ENCODE results near the gene DSG3. TPM values are rescaled to one million over a fixed set of nuclear protein-coding genes. Genes with fewer than 3 reads are reported as not detected.

Gene DSG3
- total and polyA plus RNA-seq, 2 donors (not counting 1 experiment from before 2014, with no cell fraction given) = 0.02 TPM; not detected in 1

- H3K9ac ChIP-seq (ENCODE audit: insufficient read depth, low read length) = no peak overlapping the region
These were observed 43.3 kb downstream of the DSG3 start for GRCh38 chr18:31490833-31491232.

GRCh38 chr18:31491586-31491985 is 44.0 kb downstream of the DSG3 start:
- Histone ChIP-seq H3K27me3 (ENCODE audit: control insufficient read depth, insufficient read depth, low read length) (no peaks in the 10 kb centered on the region), H3K4me2 (ENCODE audit: extremely low read depth, insufficient read depth, low read length) (no peak overlapping the region), H3K9me3 (ENCODE audit: control insufficient read depth, insufficient read depth, low read depth, low read length) (no peaks in the 10 kb centered on the region), H3K4me3 (replicated peaks in 1 of 4; ENCODE audit: control extremely low read depth in 1 of 4, insufficient read depth in 1 of 4, low read depth in 3 of 4, low read length in 4 of 4) (no peak overlapping the region), H3K4me1 (ENCODE audit: control insufficient read depth, extremely low read depth, insufficient read depth, low read length) (no peaks in the 10 kb centered on the region), H3K27ac (ENCODE audit: insufficient read depth, low read length) (no peak overlapping the region), H3K79me2 (ENCODE audit: control insufficient read depth, insufficient read depth, low read length) (no peaks in the 10 kb centered on the region), H3K9ac (ENCODE audit: insufficient read depth, low read length) (no peak overlapping the region), H2AFZ (ENCODE audit: low read length) (no peak overlapping the region), H4K20me1 (ENCODE audit: control insufficient read depth, extremely low read depth, insufficient read depth, low read length) (no peaks in the 10 kb centered on the region), H3K36me3 (ENCODE audit: control insufficient read depth, insufficient read depth, low read length) (no peaks in the 10 kb centered on the region)
- DNase-seq (ENCODE audit: low read depth in 2 of 2) = no peak
- TF ChIP-seq EZH2 (IDR thresholded peaks at IDR 0.05; ENCODE audit: low read length, missing control alignments) (no peak), CTCF (conservative IDR thresholded peaks at IDR 0.05 in 1 of 2, IDR thresholded peaks at IDR 0.05 in 1 of 2; ENCODE audit: low read depth in 1 of 2, low read length in 2 of 2) (no peak)

More at GRCh38 chr18:31490833-31491232, 43.3 kb downstream of the DSG3 start:
- Histone ChIP-seq H3K27me3 (ENCODE audit: control insufficient read depth, insufficient read depth, low read length) (no peaks in the 10 kb centered on the region), H3K27ac (ENCODE audit: insufficient read depth, low read length) (no peak overlapping the region), H3K9me3 (ENCODE audit: control insufficient read depth, insufficient read depth, low read depth, low read length) (no peaks in the 10 kb centered on the region), H3K4me1 (ENCODE audit: control insufficient read depth, extremely low read depth, insufficient read depth, low read length) (no peaks in the 10 kb centered on the region), H4K20me1 (ENCODE audit: control insufficient read depth, extremely low read depth, insufficient read depth, low read length) (no peaks in the 10 kb centered on the region), H3K4me2 (ENCODE audit: extremely low read depth, insufficient read depth, low read length) (no peak overlapping the region), H2AFZ (ENCODE audit: low read length) (no peak overlapping the region), H3K79me2 (ENCODE audit: control insufficient read depth, insufficient read depth, low read length) (no peaks in the 10 kb centered on the region), H3K36me3 (ENCODE audit: control insufficient read depth, insufficient read depth, low read length) (no peaks in the 10 kb centered on the region), H3K4me3 (replicated peaks in 1 of 4; ENCODE audit: control extremely low read depth in 1 of 4, insufficient read depth in 1 of 4, low read depth in 3 of 4, low read length in 4 of 4) (no peak overlapping the region)
- TF ChIP-seq EZH2 (IDR thresholded peaks at IDR 0.05; ENCODE audit: low read length, missing control alignments) = no peak
- TF ChIP-seq CTCF (conservative IDR thresholded peaks at IDR 0.05 in 1 of 2, IDR thresholded peaks at IDR 0.05 in 1 of 2; ENCODE audit: low read depth in 1 of 2, low read length in 2 of 2) = no peak
- no peak for DNase-seq (ENCODE audit: low read depth in 2 of 2)

- peaks cover 6% of the 10 kb centered on the region for H3K27me3 ChIP-seq (ENCODE audit: control insufficient read depth, insufficient read depth, low read length)
- no peaks in the 10 kb centered on the region for H4K20me1 ChIP-seq (ENCODE audit: control insufficient read depth, extremely low read depth, insufficient read depth, low read length)
- DNase-seq (ENCODE audit: low read depth in 2 of 2) = no peak
- H3K79me2 ChIP-seq (ENCODE audit: control insufficient read depth, insufficient read depth, low read length) = no peaks in the 10 kb centered on the region
- no peaks in the 10 kb centered on the region for H3K4me1 ChIP-seq (ENCODE audit: control insufficient read depth, extremely low read depth, insufficient read depth, low read length)
- no peak overlapping the region for H2AFZ ChIP-seq (ENCODE audit: low read length)
- H3K4me3 ChIP-seq (replicated peaks in 1 of 4; ENCODE audit: control extremely low read depth in 1 of 4, insufficient read depth in 1 of 4, low read depth in 3 of 4, low read length in 4 of 4) = no peak overlapping the region
- no peak overlapping the region for H3K4me2 ChIP-seq (ENCODE audit: extremely low read depth, insufficient read depth, low read length)
- no peak overlapping the region for H3K27ac ChIP-seq (ENCODE audit: insufficient read depth, low read length)
- H3K9me3 ChIP-seq (ENCODE audit: control insufficient read depth, insufficient read depth, low read depth, low read length) = no peaks in the 10 kb centered on the region
- TF ChIP-seq EZH2 (IDR thresholded peaks at IDR 0.05; ENCODE audit: low read length, missing control alignments) = no peak
- no peak for TF ChIP-seq CTCF (conservative IDR thresholded peaks at IDR 0.05 in 1 of 2, IDR thresholded peaks at IDR 0.05 in 1 of 2; ENCODE audit: low read depth in 1 of 2, low read length in 2 of 2)
- H3K36me3 ChIP-seq (ENCODE audit: control insufficient read depth, insufficient read depth, low read length) = no peaks in the 10 kb centered on the region
- H3K9ac ChIP-seq (ENCODE audit: insufficient read depth, low read length) = no peak overlapping the region
These were observed 45.1 kb downstream of the DSG3 start for GRCh38 chr18:31492671-31493070.
